GM19099 (cell line): ENCODE measurements around the gene CHAC1.

ENCODE experiments used
- POLR2A ChIP-seq: IDR thresholded peaks from 3 replicates; pipeline ENCODE4 v1.6.1; 2011; ENCODE audit warnings: low read depth; ENCODE audit not compliant: insufficient read length; ENCODE audit errors: extremely low read depth

CHAC1 gene

GRCh38 chr15:40929660-40930429, 23.4 kb upstream of the CHAC1 start:
- no peak for TF ChIP-seq POLR2A

DNA sequence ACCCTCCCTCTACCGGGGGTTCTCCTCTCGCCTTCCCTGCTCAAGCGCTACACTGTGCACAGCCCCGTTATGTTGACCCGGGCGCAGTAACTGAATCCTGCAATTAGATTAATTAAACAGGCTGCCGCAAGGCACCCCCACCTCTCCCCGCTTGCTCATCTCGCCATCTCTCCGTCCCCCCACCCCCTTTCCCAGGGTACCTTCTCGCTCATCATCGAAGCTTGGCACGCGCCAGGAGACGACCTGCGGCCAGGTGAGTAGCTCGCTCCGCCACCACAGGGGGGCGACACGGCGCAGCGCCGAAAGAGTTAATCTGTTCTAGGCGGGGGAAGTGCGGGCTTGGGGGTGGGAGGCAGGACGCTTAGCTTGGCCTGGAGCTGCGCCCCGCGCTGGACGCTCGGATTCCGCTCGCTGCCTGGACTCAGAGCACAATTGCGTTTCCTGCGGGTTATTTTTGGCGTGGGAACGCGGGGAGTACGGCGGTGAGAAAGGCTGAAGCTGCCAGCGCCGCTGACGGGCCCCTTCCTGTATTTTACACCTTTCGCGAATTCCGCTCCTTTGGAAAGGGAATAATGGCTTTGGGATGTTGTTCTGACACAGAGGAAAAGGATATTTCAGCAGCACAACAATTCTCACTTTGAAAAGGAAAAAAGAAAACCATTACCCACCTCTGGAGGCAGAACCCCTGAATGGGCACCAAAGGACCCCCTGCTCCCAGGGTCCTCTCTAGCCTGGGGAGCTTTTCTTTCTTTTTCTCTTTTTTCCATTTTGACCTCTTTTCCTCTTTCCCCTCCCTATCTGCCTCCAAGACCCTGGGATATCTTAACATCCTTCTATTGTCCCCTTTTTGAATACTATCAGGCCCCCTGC, 22.6 kb upstream of the CHAC1 start:
- no peak for TF ChIP-seq POLR2A

GRCh38 chr15:40931300-40932142, 21.8 kb upstream of the CHAC1 start:
- TF ChIP-seq POLR2A: no peak

DNA sequence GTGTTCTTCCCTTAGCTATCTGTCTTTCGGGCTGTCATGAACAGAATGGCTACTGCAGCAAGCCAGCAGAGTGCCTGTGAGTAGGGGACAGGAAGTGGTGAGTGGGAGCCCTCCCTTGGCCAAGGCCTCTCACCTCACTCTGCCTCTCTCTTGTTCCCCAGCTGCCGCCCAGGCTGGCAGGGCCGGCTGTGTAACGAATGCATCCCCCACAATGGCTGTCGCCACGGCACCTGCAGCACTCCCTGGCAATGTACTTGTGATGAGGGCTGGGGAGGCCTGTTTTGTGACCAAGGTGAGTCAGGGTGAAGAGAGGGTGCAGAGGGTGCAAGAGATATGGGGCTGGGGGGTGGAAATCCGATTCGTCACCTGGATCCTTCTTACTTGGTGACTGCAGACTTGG, 21.1 kb upstream of the CHAC1 start:
- no peak for TF ChIP-seq POLR2A

GRCh38 chr15:40932649-40933516, 20.4 kb upstream of the CHAC1 start:
- TF ChIP-seq POLR2A: no peak

DNA sequence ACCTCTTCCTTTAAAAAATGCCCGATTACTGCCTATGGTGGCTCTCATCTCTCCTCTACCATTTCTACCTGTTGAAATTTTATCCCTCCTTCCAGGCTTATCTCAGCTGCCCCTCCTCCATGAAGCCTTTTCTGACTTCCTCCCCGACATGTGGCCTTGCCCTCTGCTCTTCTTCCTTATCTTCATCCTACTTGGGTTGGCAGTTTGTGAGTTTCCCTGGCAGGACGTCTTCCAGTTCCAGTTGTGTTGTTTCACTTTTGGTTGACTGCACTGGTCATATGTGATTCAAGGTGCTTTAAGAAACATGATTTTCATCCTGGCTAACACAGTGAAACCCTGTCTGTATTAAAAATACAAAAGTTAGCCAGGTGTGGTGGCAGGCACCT, 19.8 kb upstream of the CHAC1 start:
- TF ChIP-seq POLR2A: no peak

DNA sequence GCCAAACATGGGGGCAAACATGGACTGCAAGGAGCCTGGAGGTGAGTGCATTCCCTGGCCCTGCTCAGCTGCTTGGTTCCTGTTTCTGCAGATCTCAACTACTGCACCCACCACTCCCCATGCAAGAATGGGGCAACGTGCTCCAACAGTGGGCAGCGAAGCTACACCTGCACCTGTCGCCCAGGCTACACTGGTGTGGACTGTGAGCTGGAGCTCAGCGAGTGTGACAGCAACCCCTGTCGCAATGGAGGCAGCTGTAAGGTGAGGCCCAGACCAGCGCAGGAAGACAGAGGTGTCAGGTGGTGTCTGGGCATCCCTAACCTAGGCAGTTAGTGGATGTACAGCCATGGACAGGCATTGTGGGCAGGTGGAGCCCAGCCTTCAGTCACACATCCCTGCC, 18.8 kb upstream of the CHAC1 start:
- TF ChIP-seq POLR2A: no peak

DNA sequence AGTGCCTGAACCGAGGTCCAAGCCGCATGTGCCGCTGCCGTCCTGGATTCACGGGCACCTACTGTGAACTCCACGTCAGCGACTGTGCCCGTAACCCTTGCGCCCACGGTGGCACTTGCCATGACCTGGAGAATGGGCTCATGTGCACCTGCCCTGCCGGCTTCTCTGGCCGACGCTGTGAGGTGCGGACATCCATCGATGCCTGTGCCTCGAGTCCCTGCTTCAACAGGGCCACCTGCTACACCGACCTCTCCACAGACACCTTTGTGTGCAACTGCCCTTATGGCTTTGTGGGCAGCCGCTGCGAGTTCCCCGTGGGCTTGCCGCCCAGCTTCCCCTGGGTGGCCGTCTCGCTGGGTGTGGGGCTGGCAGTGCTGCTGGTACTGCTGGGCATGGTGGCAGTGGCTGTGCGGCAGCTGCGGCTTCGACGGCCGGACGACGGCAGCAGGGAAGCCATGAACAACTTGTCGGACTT, 17.0 kb upstream of the CHAC1 start:
- no peak for TF ChIP-seq POLR2A

DNA sequence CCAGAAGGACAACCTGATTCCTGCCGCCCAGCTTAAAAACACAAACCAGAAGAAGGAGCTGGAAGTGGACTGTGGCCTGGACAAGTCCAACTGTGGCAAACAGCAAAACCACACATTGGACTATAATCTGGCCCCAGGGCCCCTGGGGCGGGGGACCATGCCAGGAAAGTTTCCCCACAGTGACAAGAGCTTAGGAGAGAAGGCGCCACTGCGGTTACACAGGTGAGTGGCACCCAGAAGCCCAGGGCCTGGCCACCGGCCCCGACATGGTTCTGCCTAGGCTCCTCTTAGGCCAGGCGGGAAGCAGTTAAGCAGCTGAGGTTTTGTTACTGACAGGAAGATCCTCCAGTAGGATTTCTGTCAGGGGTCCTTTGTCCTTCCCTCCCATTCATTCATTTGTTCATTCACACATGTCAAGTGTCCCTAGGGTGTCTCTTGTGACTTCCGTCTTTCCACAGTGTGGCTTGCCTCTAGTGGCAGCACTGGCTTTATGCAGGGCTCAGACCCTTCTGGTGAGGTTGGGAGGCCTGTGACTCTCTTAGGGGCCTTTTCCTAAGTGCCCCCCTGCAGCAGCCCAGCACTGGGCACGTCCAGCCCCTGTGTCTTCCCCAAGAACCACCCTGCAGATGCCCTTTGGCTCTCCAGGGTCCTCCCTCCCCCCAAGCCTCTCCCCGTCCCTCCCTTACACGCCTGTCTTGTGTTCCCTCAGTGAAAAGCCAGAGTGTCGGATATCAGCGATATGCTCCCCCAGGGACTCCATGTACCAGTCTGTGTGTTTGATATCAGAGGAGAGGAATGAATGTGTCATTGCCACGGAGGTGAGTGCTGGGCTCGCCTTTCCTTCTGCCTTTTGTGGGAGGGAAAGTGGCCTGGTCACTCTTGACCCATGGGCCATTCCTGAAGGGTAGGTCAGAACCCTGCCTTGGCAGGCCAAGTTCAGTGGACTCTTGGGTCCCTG, 16.3 kb upstream of the CHAC1 start:
- TF ChIP-seq POLR2A: no peak

- no peak for TF ChIP-seq POLR2A
Observed at GRCh38 chr15:40937762-40938535, 15.3 kb upstream of the CHAC1 start.

DNA sequence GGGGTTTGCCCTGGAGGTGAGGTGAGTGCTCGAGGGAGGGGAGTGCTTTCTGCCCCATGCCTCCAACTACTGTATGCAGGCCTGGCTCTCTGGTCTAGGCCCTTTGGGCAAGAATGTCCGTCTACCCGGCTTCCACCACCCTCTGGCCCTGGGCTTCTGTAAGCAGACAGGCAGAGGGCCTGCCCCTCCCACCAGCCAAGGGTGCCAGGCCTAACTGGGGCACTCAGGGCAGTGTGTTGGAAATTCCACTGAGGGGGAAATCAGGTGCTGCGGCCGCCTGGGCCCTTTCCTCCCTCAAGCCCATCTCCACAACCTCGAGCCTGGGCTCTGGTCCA, 14.8 kb upstream of the CHAC1 start:
- TF ChIP-seq POLR2A: no peak

GRCh38 chr15:40940296-40940801, 12.9 kb upstream of the CHAC1 start:
- TF ChIP-seq POLR2A: no peak
